PC-3 (cell line): Measurements from ENCODE around the gene CSMD2. TPM values are rescaled to one million over a fixed set of nuclear protein-coding genes. Genes with fewer than 3 reads are reported as not detected.

Experiments
- ATAC-seq: fragments of 200-7000 bp; cut with Tn5 transposase; 2 replicates; pipeline ENCODE4 v1.9.1; 2020; ENCODE audit warnings: mild to moderate bottlenecking, moderate library complexity
- BruUV-seq: library from RNA; stranded (reverse); fragments of 400-500 nt; replicated peaks from 2 replicates; lab custom pipeline; 2021; lab: Mats Ljungman, UMichigan
- CTCF ChIA-PET: fragments of 300-600 bp; sonication (Branson Sonifier 250); formaldehyde crosslinking; loops from one replicate; lab custom pipeline; 2022; ENCODE audit warnings: antibody characterized with exemption; lab: Charles Lee
- POLR2A ChIA-PET: fragments of 300-600 bp; sonication (Branson Sonifier 250); formaldehyde crosslinking; loops from one replicate; lab custom pipeline; 2022; ENCODE audit warnings: antibody characterized with exemption; ENCODE audit not compliant: unreplicated experiment; lab: Charles Lee
- DNase-seq: peaks from one replicate; pipeline ENCODE4 v3.0.0-alpha.2; 2015
- H2AFZ ChIP-seq: fragments of 300-600 bp; sonication (generic); 2 replicates; pipeline ENCODE4 v1.6.0; 2016; ENCODE audit warnings: antibody characterized with exemption, low read length
- H3F3A ChIP-seq: fragments of 300-600 bp; sonication (generic); one replicate; pipeline ENCODE4 v1.6.0; 2017; ENCODE audit warnings: antibody characterized with exemption, low read length, control low read depth, mild to moderate bottlenecking; ENCODE audit not compliant: unreplicated experiment
- H3K27ac ChIP-seq: fragments of 300-600 bp; sonication (generic); 2 replicates; pipeline ENCODE4 v1.5.1; 2016; ENCODE audit warnings: mild to moderate bottlenecking, low read length
- H3K27me3 ChIP-seq: fragments of 300-600 bp; sonication (generic); 2 replicates; pipeline ENCODE4 v1.6.1; 2016; ENCODE audit warnings: low read length, mixed read lengths
- H3K36me3 ChIP-seq: fragments of 300-600 bp; sonication (generic); 2 replicates; pipeline ENCODE4 v1.6.1; 2016; ENCODE audit warnings: low read depth, mixed run types, low read length, mixed read lengths
- H3K4me1 ChIP-seq: fragments of 300-600 bp; sonication (generic); 2 replicates; pipeline ENCODE4 v1.5.1; 2016; ENCODE audit warnings: low read length; ENCODE audit not compliant: insufficient read depth
- H3K4me2 ChIP-seq: fragments of 300-600 bp; sonication (generic); 2 replicates; pipeline ENCODE4 v1.6.0; 2016; ENCODE audit warnings: low read length
- H3K4me3 ChIP-seq: fragments of 300-600 bp; sonication (generic); 2 replicates; pipeline ENCODE4 v1.5.1; 2016; ENCODE audit warnings: mild to moderate bottlenecking, low read length, mixed read lengths
- H3K79me2 ChIP-seq: fragments of 300-600 bp; sonication (generic); 2 replicates; pipeline ENCODE4 v1.6.1; 2017; ENCODE audit warnings: low read length, mixed read lengths
- H3K9ac ChIP-seq: fragments of 300-600 bp; sonication (generic); 2 replicates; pipeline ENCODE4 v1.6.0; 2016; ENCODE audit warnings: mild to moderate bottlenecking, low read length
- H3K9me2 ChIP-seq: fragments of 300-600 bp; sonication (generic); replicated peaks from 2 replicates; pipeline ENCODE4 v1.6.1; 2016; ENCODE audit warnings: mixed run types, low read length, mixed read lengths
- H3K9me3 ChIP-seq: fragments of 300-600 bp; sonication (generic); 2 replicates; pipeline ENCODE4 v1.6.1; 2016; ENCODE audit warnings: low read length, mixed read lengths
- H4K20me1 ChIP-seq: fragments of 300-600 bp; sonication (generic); 2 replicates; pipeline ENCODE4 v1.6.1; 2016; ENCODE audit warnings: low read length, mixed read lengths
- CTCF ChIP-seq: fragments of 300-600 bp; sonication (generic); conservative IDR thresholded peaks from 2 replicates; pipeline ENCODE4 v1.5.1; 2017; ENCODE audit warnings: antibody characterized with exemption, low read depth, mild to moderate bottlenecking, low read length
- EZH2 ChIP-seq: fragments of 300-600 bp; sonication (generic); IDR thresholded peaks from one replicate; pipeline ENCODE4 v1.6.1; 2017; ENCODE audit warnings: antibody characterized with exemption, mild to moderate bottlenecking, low read length; ENCODE audit not compliant: unreplicated experiment
- EZH2phosphoT487 ChIP-seq: fragments of 300-600 bp; sonication (generic); IDR thresholded peaks from 2 replicates; pipeline ENCODE4 v1.6.1; 2018; ENCODE audit warnings: mild to moderate bottlenecking, antibody characterized with exemption, low read length, borderline replicate concordance
- intact Hi-C: fragments of 100-400 bp; cut with micrococcal nuclease; formaldehyde crosslinking; loops from 2 replicates; pipeline ENCODE4 v1.9.0; 2023
- total RNA-seq: library from RNA; depleted of rRNA; stranded (reverse); fragments of >200 nt; gene quantifications from 2 replicates; pipeline ENCODE4 v1.2.3, GENCODE V29; 2014

The CSMD2 gene
- total RNA-seq, 1 experiment from 2014 or later = not detected

GRCh38 chr1:33643216-33643615 is 521.8 kb downstream of the CSMD2 start:
- BruUV-seq = no TSS peak
- Histone ChIP-seq H3K27me3 (peaks cover 74% of the 10 kb centered on the region), H2AFZ (no peak overlapping the region), H3K4me2 (no peak overlapping the region), H4K20me1 (no peaks in the 10 kb centered on the region), H3K9ac (no peak overlapping the region), H3K9me2 (no peaks in the 10 kb centered on the region), H3K4me3 (no peak overlapping the region), H3K27ac (no peak overlapping the region), H3K36me3 (no peaks in the 10 kb centered on the region), H3K4me1 (no peaks in the 10 kb centered on the region), H3K9me3 (no peaks in the 10 kb centered on the region), H3K79me2 (no peaks in the 10 kb centered on the region), H3F3A (no peaks in the 10 kb centered on the region)
- no peak for DNase-seq
- CTCF ChIA-PET = no interaction called here
- intact Hi-C loops = no loop called here
- no peak for ATAC-seq
- POLR2A ChIA-PET = no interaction called here
- TF ChIP-seq EZH2phosphoT487 = no peak
- TF ChIP-seq EZH2 = no peak

- peak; percentile 48; the same call in 1 of the 2 replicates for ATAC-seq
- no peaks in the 10 kb centered on the region for H3K9me3 ChIP-seq
- no peaks in the 10 kb centered on the region for H3K36me3 ChIP-seq
- H3K4me3 ChIP-seq = no peak overlapping the region
- DNase-seq = peak; percentile 49
- H3K9ac ChIP-seq = no peak overlapping the region
- H3K9me2 ChIP-seq = no peaks in the 10 kb centered on the region
- H4K20me1 ChIP-seq = no peaks in the 10 kb centered on the region
- POLR2A ChIA-PET = no interaction called here
- H3K4me1 ChIP-seq = no peaks in the 10 kb centered on the region
- no peaks in the 10 kb centered on the region for H3F3A ChIP-seq
- no peak overlapping the region for H3K27ac ChIP-seq
- no peak overlapping the region for H3K4me2 ChIP-seq
- peaks cover 70% of the 10 kb centered on the region for H3K27me3 ChIP-seq
- TF ChIP-seq EZH2phosphoT487 (no peak), CTCF (peak; percentile 64)
- no peak overlapping the region for H2AFZ ChIP-seq
- intact Hi-C loops = no loop called here
- no peaks in the 10 kb centered on the region for H3K79me2 ChIP-seq
- BruUV-seq = no TSS peak
- CTCF ChIA-PET = no interaction called here
These were observed 523.8 kb downstream of the CSMD2 start for GRCh38 chr1:33641104-33641830.

- no peaks in the 10 kb centered on the region for H3K36me3 ChIP-seq
- no peak overlapping the region for H3K4me2 ChIP-seq
- no peaks in the 10 kb centered on the region for H4K20me1 ChIP-seq
- no peak overlapping the region for H3K27ac ChIP-seq
- H3K9me3 ChIP-seq = no peaks in the 10 kb centered on the region
- intact Hi-C loops = no loop called here
- TF ChIP-seq EZH2 (no peak), EZH2phosphoT487 (no peak), CTCF (no peak)
- ChIA-PET CTCF (interaction anchor here (0.6 kb wide), 1 partner anchor 957 kb away, joined by 3 read pairs; no protein-coding TSS in a partner anchor), POLR2A (interaction anchor here (0.6 kb wide), 1 partner anchor 212 kb away, joined by 3 read pairs; no protein-coding TSS in a partner anchor)
- no peaks in the 10 kb centered on the region for H3K9me2 ChIP-seq
- no peaks in the 10 kb centered on the region for H3F3A ChIP-seq
- DNase-seq (peak; percentile 22), ATAC-seq (no peak)
- H3K9ac ChIP-seq = no peak overlapping the region
- H3K27me3 ChIP-seq = peaks cover 66% of the 10 kb centered on the region
- H3K4me1 ChIP-seq = no peaks in the 10 kb centered on the region
- no peaks in the 10 kb centered on the region for H3K79me2 ChIP-seq
- no peak overlapping the region for H3K4me3 ChIP-seq
- BruUV-seq = no TSS peak
- H2AFZ ChIP-seq = no peak overlapping the region
These were observed 524.8 kb downstream of the CSMD2 start for GRCh38 chr1:33640114-33640660.
